ENCODE measurements around the gene DIS3L2.
"Not testable (repeated sequence)": the region's sequence is repeated elsewhere in the genome, so short reads cannot be mapped to it uniquely, and the experiment has no call there.

DIS3L2 gene

GRCh38 chr2:232331061-232331460 is 369.5 kb downstream of the DIS3L2 start:
- DNase-seq (ENCODE audit: low read depth in 2 of 3, low spot score in 2 of 3) = not testable (repeated sequence)

DNA sequence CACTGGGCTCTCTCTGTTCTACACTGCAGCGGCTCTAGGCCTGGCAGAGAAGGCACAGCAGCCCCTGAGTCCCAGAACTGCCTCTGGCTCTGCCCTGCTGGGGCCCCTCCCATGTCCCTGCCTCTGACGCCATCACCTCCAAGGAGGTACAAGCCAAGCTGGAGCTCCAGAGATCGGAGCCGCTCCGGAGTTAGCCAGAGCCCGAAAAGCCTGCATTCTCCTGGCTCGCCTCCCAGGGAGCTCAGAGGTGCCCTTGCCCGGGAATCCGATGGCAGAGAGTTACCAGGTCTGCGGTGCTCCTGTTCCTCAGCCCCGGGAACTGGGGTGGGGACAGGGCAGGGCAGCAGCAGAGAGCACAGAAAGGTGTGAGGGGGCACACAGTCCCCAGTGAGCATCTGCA is 370.1 kb downstream of the DIS3L2 start:
- DNase-seq (ENCODE audit: low read depth in 2 of 3, low spot score in 2 of 3) = not testable (repeated sequence)

GRCh38 chr2:232332244-232332939 is 370.9 kb downstream of the DIS3L2 start:
- DNase-seq (ENCODE audit: low read depth in 2 of 3, low spot score in 2 of 3) = not testable (repeated sequence)

DNA sequence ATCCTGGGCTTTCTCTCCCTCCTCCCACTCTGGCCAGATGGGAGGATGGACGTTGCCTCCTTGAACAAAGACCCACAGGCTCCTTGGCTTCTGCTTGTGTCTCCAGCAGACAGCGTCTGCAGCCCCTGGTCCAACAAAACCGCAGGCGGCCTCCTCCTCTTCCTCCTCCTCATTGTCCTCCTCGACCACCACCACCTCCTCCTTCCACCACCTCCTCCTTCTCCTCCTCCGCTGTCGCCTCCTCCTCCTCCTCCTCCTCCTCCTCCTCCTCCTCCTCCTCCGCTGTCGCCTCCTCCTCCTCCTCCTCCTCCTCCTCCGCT is 371.4 kb downstream of the DIS3L2 start:
- no peak for DNase-seq (ENCODE audit: low read depth in 2 of 3, low spot score in 2 of 3)

DNA sequence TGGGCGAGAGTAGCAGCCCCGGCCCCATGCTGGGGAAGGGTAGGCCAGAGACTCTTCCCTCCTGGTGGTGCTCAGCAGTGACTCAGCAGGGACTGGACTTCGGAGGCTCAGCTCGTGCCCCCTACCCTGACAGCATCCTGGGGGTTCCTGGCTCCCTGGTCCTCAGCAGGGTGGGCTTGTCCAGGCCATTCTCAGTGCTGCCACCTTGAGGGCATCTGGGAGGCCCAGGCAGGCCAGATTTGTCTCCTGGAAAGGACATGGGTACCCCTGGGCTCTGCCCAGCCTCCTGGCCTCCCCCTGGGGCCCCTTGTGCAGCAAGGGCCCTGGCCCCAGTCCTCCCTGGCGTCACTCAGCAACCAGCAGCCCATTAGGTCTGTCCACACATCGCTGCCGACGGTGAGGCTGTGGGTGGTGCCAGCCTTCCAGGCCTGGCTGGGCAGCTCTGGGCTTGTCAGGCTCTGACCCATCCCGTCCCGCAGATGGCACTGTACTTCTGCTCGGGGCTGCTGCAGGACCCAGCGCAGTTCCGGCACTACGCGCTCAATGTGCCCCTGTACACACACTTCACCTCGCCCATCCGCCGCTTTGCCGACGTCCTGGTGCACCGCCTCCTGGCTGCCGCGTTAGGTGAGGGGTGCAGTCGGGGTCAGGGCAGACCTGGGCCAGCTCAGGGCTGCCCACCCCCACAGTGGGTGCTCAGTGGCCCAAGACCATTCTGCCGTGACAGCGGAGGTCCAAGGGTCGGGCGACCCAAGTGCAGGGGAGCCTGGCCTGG is 372.0 kb downstream of the DIS3L2 start:
- no peak for DNase-seq (ENCODE audit: low read depth in 2 of 3, low spot score in 2 of 3)

- DNase-seq (ENCODE audit: low read depth in 2 of 3, low spot score in 2 of 3) = not testable (repeated sequence)
Measured at GRCh38 chr2:232334136-232334884, 372.8 kb downstream of the DIS3L2 start.

GRCh38 chr2:232334885-232335205 is 373.3 kb downstream of the DIS3L2 start:
- DNase-seq (ENCODE audit: low read depth in 2 of 3, low spot score in 2 of 3) = not testable (repeated sequence)

- not testable (repeated sequence) for DNase-seq (ENCODE audit: low read depth in 2 of 3, low spot score in 2 of 3)
Measured at GRCh38 chr2:232335206-232335858, 373.8 kb downstream of the DIS3L2 start.

DNA sequence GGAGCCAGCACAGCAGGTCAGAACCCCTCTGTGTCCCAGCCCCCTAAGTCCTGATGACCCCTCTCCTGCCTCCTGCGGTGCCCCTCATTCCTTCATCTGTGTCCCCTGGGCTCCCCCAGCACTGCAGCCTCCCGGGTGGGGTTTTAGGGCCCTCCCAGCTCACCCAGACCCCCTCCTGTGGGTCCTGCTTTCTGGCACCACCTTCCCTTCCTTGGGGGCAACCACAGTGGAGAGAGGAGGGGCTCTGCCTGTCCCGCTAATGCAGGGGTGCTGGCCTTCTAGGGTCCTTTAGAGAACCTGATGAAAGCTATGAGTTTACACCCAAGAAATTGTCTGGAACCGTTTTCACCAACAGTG is 374.3 kb downstream of the DIS3L2 start:
- no peak for DNase-seq (ENCODE audit: low read depth in 2 of 3, low spot score in 2 of 3)

DNA sequence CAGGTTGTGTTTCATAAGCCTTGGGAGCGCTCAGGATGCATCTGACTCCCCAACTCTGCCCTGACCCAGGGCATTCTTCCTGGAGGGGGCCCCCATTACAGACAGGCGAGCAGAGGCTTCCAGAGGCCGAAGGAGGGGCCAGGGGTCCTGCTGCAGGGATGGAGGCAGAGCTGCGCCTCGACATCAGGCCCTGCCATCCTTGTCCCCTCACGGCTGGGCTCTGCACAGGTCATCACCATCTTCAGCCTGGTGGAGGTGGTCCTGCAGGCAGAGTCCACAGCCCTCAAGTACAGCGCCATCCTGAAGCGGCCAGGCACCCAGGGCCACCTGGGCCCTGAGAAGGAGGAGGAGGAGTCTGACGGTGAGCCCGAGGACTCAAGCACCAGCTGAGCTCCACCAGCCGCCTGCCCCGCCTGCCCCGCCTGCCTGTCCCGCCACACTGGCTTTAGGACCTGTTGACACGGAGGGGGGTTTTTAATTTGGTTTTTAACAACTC is 374.8 kb downstream of the DIS3L2 start:
- DNase-seq (ENCODE audit: low read depth in 2 of 3, low spot score in 2 of 3) = no peak

- no peak for DNase-seq (ENCODE audit: low read depth in 2 of 3, low spot score in 2 of 3)
Measured at GRCh38 chr2:232336981-232337720, 375.6 kb downstream of the DIS3L2 start.

- not testable (repeated sequence) for DNase-seq (ENCODE audit: low read depth in 2 of 3, low spot score in 2 of 3)
Measured at GRCh38 chr2:232338094-232338758, 376.7 kb downstream of the DIS3L2 start.

GRCh38 chr2:232338759-232339106 is 377.2 kb downstream of the DIS3L2 start:
- DNase-seq (ENCODE audit: low read depth in 2 of 3, low spot score in 2 of 3) = no peak

GRCh38 chr2:232339121-232340081 is 377.9 kb downstream of the DIS3L2 start:
- no peak for DNase-seq (ENCODE audit: low read depth in 2 of 3, low spot score in 2 of 3)

DNA sequence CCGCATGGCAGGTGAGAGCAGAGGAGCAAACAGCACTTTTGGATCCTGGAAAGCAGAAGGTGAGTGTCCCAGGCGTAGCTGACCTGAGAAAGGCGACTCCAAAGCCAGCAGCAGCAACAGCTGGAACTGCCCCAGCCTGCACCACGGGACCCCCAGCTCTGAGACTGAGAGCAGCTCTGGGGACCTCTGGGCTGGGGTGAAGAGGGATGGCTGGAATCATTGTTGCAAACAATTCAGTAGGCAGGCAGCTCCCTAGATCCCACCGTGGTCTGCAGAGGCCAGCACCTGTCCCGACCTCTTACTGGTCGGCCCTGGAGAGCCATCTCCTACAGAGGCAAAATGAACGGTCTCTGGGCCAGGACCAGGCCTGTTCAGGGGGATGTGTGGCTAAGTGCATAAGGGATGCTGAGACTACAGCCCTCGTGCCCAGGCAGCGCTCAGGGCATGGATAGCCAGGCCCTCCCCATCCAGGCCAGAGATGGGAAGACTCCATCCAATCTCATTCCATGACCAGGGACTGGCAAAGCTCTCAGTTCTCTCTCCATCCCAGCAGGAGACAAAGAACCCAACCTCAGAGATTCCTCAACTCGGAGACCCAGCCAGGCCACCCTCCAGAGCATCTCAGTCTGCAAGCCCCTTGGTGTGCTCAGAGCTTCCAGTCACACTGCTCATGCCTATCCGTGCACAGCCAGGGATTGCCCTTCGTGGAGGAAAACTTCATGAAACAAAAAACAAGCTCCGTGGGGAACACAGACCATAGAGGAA is 378.8 kb downstream of the DIS3L2 start:
- no peak for DNase-seq (ENCODE audit: low read depth in 2 of 3, low spot score in 2 of 3)

GRCh38 chr2:232341061-232341738 is 379.7 kb downstream of the DIS3L2 start:
- DNase-seq (ENCODE audit: low read depth in 2 of 3, low spot score in 2 of 3) = no peak

- DNase-seq (ENCODE audit: low read depth in 2 of 3, low spot score in 2 of 3) = no peak
Measured at GRCh38 chr2:232341739-232342126, 380.2 kb downstream of the DIS3L2 start.

All from activated CD8-positive, alpha-beta memory T cell treated with anti-CD3 and anti-CD28 coated beads for 48 hours (primary cell).